ENCODE measurements around the gene TMPRSS11F. TPM values are rescaled to one million over a fixed set of nuclear protein-coding genes. Genes with fewer than 3 reads are reported as not detected.

TMPRSS11F gene
- total and polyA plus RNA-seq, 2 of the 4 experiments (the other 2 are of a cell fraction) = not detected

DNA sequence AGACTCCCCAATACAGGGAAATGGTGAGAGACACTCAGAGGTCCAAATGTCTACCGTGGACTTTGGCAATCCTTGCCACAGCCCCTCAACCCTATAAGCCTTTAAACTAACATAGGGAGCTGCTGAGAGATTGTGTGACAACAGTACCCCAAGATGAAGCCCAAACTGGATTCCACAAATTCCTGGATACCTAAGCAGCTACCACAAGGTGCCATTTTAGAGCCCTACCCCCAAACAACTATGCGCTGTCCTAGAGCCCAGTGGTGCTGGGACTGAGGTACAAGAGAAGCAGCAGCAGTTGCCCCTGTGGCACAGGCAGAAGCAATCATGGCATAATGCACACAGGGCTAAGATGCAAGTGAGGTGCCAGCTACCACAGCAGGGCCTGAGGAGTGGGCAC is 2.7 kb upstream of the TMPRSS11F start:
- Histone ChIP-seq H4K20me1 (ENCODE audit: insufficient read depth, low read length) (no peaks in the 10 kb centered on the region), H3K4ac (ENCODE audit: low read depth, low read length) (no peak overlapping the region), H4K8ac (ENCODE audit: low read depth in 2 of 2, low read length in 2 of 2) (no peak overlapping the region), H3K56ac (ENCODE audit: extremely low read depth, insufficient read depth, low read length) (no peak overlapping the region), H2BK20ac (ENCODE audit: low read depth, low read length) (no peak overlapping the region), H4K5ac (ENCODE audit: low read depth, low read length) (no peak overlapping the region), H3K9me3 (ENCODE audit: control insufficient read depth, insufficient read depth, low read length) (peaks cover 2% of the 10 kb centered on the region; the same call in 1 of the 2 replicates), H3K9ac (ENCODE audit: low read depth, low read length) (no peak overlapping the region), H2AFZ (replicated peaks; ENCODE audit: low read length, poor library complexity) (no peak overlapping the region), H3K23ac (ENCODE audit: low read depth, low read length) (no peak overlapping the region), H2BK5ac (ENCODE audit: low read depth, low read length, poor library complexity, severe bottlenecking) (no peak overlapping the region), H3K4me2 (ENCODE audit: low read depth, low read length) (no peak overlapping the region), H3K79me1 (ENCODE audit: low read depth in 1 of 2, low read length in 2 of 2) (no peaks in the 10 kb centered on the region), H2AK9ac (replicated peaks; ENCODE audit: low read depth, low read length, poor library complexity) (no peak overlapping the region), H3K4me3 (ENCODE audit: insufficient read depth, low read depth, low read length) (no peak overlapping the region), H3K9me1 (ENCODE audit: insufficient read depth, low read length) (no peaks in the 10 kb centered on the region), H3K4me1 (ENCODE audit: control insufficient read depth, insufficient read depth, low read length) (no peaks in the 10 kb centered on the region), H4K91ac (ENCODE audit: insufficient read depth, low read depth, low read length) (no peak overlapping the region), H2BK15ac (ENCODE audit: low read depth, low read length) (no peak overlapping the region), H2BK120ac (ENCODE audit: low read depth, low read length) (no peak overlapping the region), H3K27ac (ENCODE audit: insufficient read depth, low read length) (no peak overlapping the region), H3K27me3 (ENCODE audit: control insufficient read depth, insufficient read depth, low read length) (no peaks in the 10 kb centered on the region), H3K14ac (replicated peaks; ENCODE audit: low read depth, low read length) (no peak overlapping the region), H3K36me3 (ENCODE audit: control insufficient read depth, insufficient read depth, low read length) (no peaks in the 10 kb centered on the region), H2AK5ac (ENCODE audit: low read depth, low read length) (no peak overlapping the region), H3K18ac (ENCODE audit: low read depth, low read length) (no peak overlapping the region)
- TF ChIP-seq MXI1 (IDR thresholded peaks at IDR 0.05; ENCODE audit: borderline replicate concordance, low read depth, low read length) = no peak
- TF ChIP-seq FOS (IDR thresholded peaks at IDR 0.05; ENCODE audit: low read depth, low read length) = no peak
- TF ChIP-seq RFX5 (IDR thresholded peaks at IDR 0.05; ENCODE audit: low read depth, low read length) = no peak
- no peak for TF ChIP-seq MAZ (IDR thresholded peaks at IDR 0.05; ENCODE audit: borderline replicate concordance, low read depth, low read length)
- TF ChIP-seq SMC3 (IDR thresholded peaks at IDR 0.05; ENCODE audit: low read depth, low read length) = no peak
- no peak for ATAC-seq (ENCODE audit: low read depth)
- dilution Hi-C loops (cut with HindIII; ENCODE audit: low sequenced_read_pairs, unreplicated experiment) = no loop called here
- no CpG with 5 or more reads among the region's 2 CpGs for WGBS, 2 experiments (ENCODE audit: extremely low coverage in 2 of 2, insufficient read length in 1 of 2)
- ChIA-PET POLR2A (ENCODE audit: unreplicated experiment) (interaction anchor here (0.6 kb wide), 1 partner anchor 11 kb away, joined by 3 read pairs; no protein-coding TSS in a partner anchor), CTCF (no interaction called here)
- no peak for DNase-seq
- in situ Hi-C loops (cut with MboI; ENCODE audit: low sequenced_read_pairs) = no loop called here
- intact Hi-C loops (cut with micrococcal nuclease) = no loop called here
- no TSS peak for BruUV-seq (replicated peaks)

All from IMR-90 (cell line).